Suprapubic skin (tissue), 4 donors: ENCODE measurements around the gene MYH14.

ENCODE experiments used
- CTCF ChIP-seq, 2 donors: fragments of 200-600 bp in 1 of 2; fragments of 450-650 bp in 1 of 2; sonication (generic) in 1 of 2; IDR thresholded peaks; one replicate each; pipeline ENCODE4 v1.5.1; 2016 to 2019; ENCODE audit warnings: antibody characterized with exemption in 2 of 2, mild to moderate bottlenecking in 1 of 2, moderate library complexity in 1 of 2
- EP300 ChIP-seq: sonication (generic); formaldehyde crosslinking; IDR thresholded peaks from one replicate; pipeline ENCODE4 v1.6.1; 2017; ENCODE audit warnings: antibody characterized with exemption
- POLR2A ChIP-seq, 2 donors: fragments of 450-650 bp; IDR thresholded peaks; one replicate each; pipeline ENCODE4 v1.6.1; 2017; ENCODE audit warnings: antibody characterized with exemption in 2 of 2, mild to moderate bottlenecking in 2 of 2, moderate library complexity in 2 of 2
- POLR2AphosphoS5 ChIP-seq, 3 donors: sonication (generic); formaldehyde crosslinking; IDR thresholded peaks; one replicate each; pipeline ENCODE4 v1.6.1; 2017; ENCODE audit warnings: antibody characterized with exemption in 3 of 3

GRCh38 chr19:50317115-50317514, 113.7 kb downstream of the MYH14 start:
- TF ChIP-seq CTCF (IDR thresholded peaks at IDR 0.05) (no peak), POLR2AphosphoS5 (IDR thresholded peaks at IDR 0.05) (no peak), EP300 (no peak), POLR2A (IDR thresholded peaks at IDR 0.05) (no peak)
